OCI-LY3 (cell line): Measurements from ENCODE around the gene POLL.

ENCODE experiments used
- H2AFZ ChIP-seq: fragments of 200-600, 300-600 bp; shearing (Covaris generic); 2 replicates; pipeline ENCODE4 v1.6.0; 2014; ENCODE audit warnings: antibody characterized with exemption, low read depth, low read length
- H3K27ac ChIP-seq: fragments of 200-600, 300-600 bp; sonication (generic); 2 replicates; pipeline ENCODE4 v1.5.1; 2014; ENCODE audit warnings: mild to moderate bottlenecking, low read length, moderate library complexity, mixed read lengths
- H3K27me3 ChIP-seq: fragments of 200-600, 300-600 bp; sonication (generic); 2 replicates; pipeline ENCODE4 v1.6.1; 2014; ENCODE audit warnings: low read depth, low read length, mixed read lengths
- H3K36me3 ChIP-seq: fragments of 200-600, 300-600 bp; sonication (generic); replicated peaks from 2 replicates; pipeline ENCODE3; 2014; ENCODE audit warnings: low read depth, low read length, mixed read lengths
- H3K4me1 ChIP-seq: fragments of 300-600, 200-600 bp; sonication (generic); 2 replicates; pipeline ENCODE4 v1.6.1; 2014; ENCODE audit warnings: low read length, mixed read lengths
- H3K4me2 ChIP-seq: fragments of 200-600, 300-600 bp; sonication (generic); 2 replicates; pipeline ENCODE4 v1.6.1; 2014; ENCODE audit warnings: low read length, mixed read lengths
- H3K4me3 ChIP-seq: fragments of 300-600, 200-600 bp; sonication (generic); 2 replicates; pipeline ENCODE4 v1.5.1; 2014; ENCODE audit warnings: antibody characterized with exemption, mild to moderate bottlenecking, low read length, moderate library complexity
- H3K79me2 ChIP-seq: fragments of 300-600, 200-600 bp; shearing (Covaris generic); 2 replicates; pipeline ENCODE4 v1.6.1; 2014; ENCODE audit warnings: mild to moderate bottlenecking, low read length, mixed read lengths
- H3K9ac ChIP-seq: fragments of 300-600, 200-600 bp; shearing (Covaris generic); 2 replicates; pipeline ENCODE4 v1.6.0; 2014; ENCODE audit warnings: mild to moderate bottlenecking, low read length, moderate library complexity
- H3K9me3 ChIP-seq: fragments of 200-600, 300-600 bp; shearing (Covaris generic); 2 replicates; pipeline ENCODE4 v1.6.1; 2014; ENCODE audit warnings: low read length, mixed read lengths; ENCODE audit not compliant: insufficient read depth
- H4K20me1 ChIP-seq: fragments of 200-600, 300-600 bp; sonication (generic); 2 replicates; pipeline ENCODE4 v1.6.1; 2016; ENCODE audit warnings: low read length, mixed read lengths; ENCODE audit not compliant: insufficient read depth
- CTCF ChIP-seq: fragments of 200-600, 300-600 bp; sonication (generic); IDR thresholded peaks from 2 replicates; pipeline ENCODE4 v1.5.1; 2014; ENCODE audit warnings: antibody characterized with exemption, low read length, low read depth
- EZH2phosphoT487 ChIP-seq: fragments of 200-600 bp; shearing (Covaris generic); IDR thresholded peaks from 2 replicates; pipeline ENCODE4 v1.6.1; 2018; ENCODE audit warnings: antibody characterized with exemption, mixed run types, low read depth

The POLL gene

GRCh38 chr10:101563497-101564040 is 24.5 kb downstream of the POLL start:
- Histone ChIP-seq H3K4me3 (no peak overlapping the region), H3K4me2 (no peak overlapping the region), H4K20me1 (no peaks in the 10 kb centered on the region), H3K9me3 (no peaks in the 10 kb centered on the region), H2AFZ (no peak overlapping the region), H3K27ac (no peak overlapping the region), H3K36me3 (no peaks in the 10 kb centered on the region), H3K9ac (no peak overlapping the region), H3K4me1 (no peaks in the 10 kb centered on the region), H3K79me2 (no peaks in the 10 kb centered on the region), H3K27me3 (peaks cover 14% of the 10 kb centered on the region; the same call in 1 of the 2 replicates)
- TF ChIP-seq CTCF = no peak
- TF ChIP-seq EZH2phosphoT487 = no peak

GRCh38 chr10:101563007-101563406 is 25.1 kb downstream of the POLL start:
- no peak overlapping the region for H3K4me2 ChIP-seq
- no peak overlapping the region for H3K4me3 ChIP-seq
- no peak overlapping the region for H2AFZ ChIP-seq
- H3K27ac ChIP-seq = no peak overlapping the region
- no peaks in the 10 kb centered on the region for H3K9me3 ChIP-seq
- no peak overlapping the region for H3K9ac ChIP-seq
- no peaks in the 10 kb centered on the region for H3K36me3 ChIP-seq
- TF ChIP-seq EZH2phosphoT487 (no peak), CTCF (no peak)
- no peaks in the 10 kb centered on the region for H3K79me2 ChIP-seq
- H4K20me1 ChIP-seq = no peaks in the 10 kb centered on the region
- H3K27me3 ChIP-seq = peaks cover 12% of the 10 kb centered on the region; the same call in 1 of the 2 replicates
- H3K4me1 ChIP-seq = no peaks in the 10 kb centered on the region

- H4K20me1 ChIP-seq = no peaks in the 10 kb centered on the region
- H3K36me3 ChIP-seq = no peaks in the 10 kb centered on the region
- H3K4me3 ChIP-seq = no peak overlapping the region
- H2AFZ ChIP-seq = no peak overlapping the region
- peaks cover 4% of the 10 kb centered on the region; the same call in 1 of the 2 replicates for H3K27me3 ChIP-seq
- no peak overlapping the region for H3K9ac ChIP-seq
- H3K79me2 ChIP-seq = no peaks in the 10 kb centered on the region
- H3K4me2 ChIP-seq = no peak overlapping the region
- no peaks in the 10 kb centered on the region for H3K9me3 ChIP-seq
- H3K27ac ChIP-seq = no peak overlapping the region
- TF ChIP-seq CTCF = no peak
- no peak for TF ChIP-seq EZH2phosphoT487
- H3K4me1 ChIP-seq = no peaks in the 10 kb centered on the region
Observed at GRCh38 chr10:101562231-101562630, 25.8 kb downstream of the POLL start.

- no peaks in the 10 kb centered on the region for H3K4me1 ChIP-seq
Observed at GRCh38 chr10:101561068-101561915, 26.8 kb downstream of the POLL start.

More at GRCh38 chr10:101561068-101561915, 26.8 kb downstream of the POLL start:
- no peak overlapping the region for H3K9ac ChIP-seq
- no peaks in the 10 kb centered on the region for H3K79me2 ChIP-seq
- H3K27ac ChIP-seq = no peak overlapping the region
- H3K9me3 ChIP-seq = no peaks in the 10 kb centered on the region
- no peak overlapping the region for H3K4me3 ChIP-seq
- H3K27me3 ChIP-seq = no peaks in the 10 kb centered on the region
- no peak overlapping the region for H2AFZ ChIP-seq
- H3K4me2 ChIP-seq = no peak overlapping the region
- H4K20me1 ChIP-seq = no peaks in the 10 kb centered on the region
- no peak for TF ChIP-seq EZH2phosphoT487
- no peak for TF ChIP-seq CTCF
- no peaks in the 10 kb centered on the region for H3K36me3 ChIP-seq
